ENCODE data around the gene AGTRAP. TPM values are rescaled to one million over a fixed set of nuclear protein-coding genes. Genes with fewer than 3 reads are reported as not detected.
A peak's percentile ranks its signal among the peaks of the same experiment; 100 is the strongest.

Gene AGTRAP
- total RNA-seq, 1 donor from 2014 or later: 95.6 TPM

DNA sequence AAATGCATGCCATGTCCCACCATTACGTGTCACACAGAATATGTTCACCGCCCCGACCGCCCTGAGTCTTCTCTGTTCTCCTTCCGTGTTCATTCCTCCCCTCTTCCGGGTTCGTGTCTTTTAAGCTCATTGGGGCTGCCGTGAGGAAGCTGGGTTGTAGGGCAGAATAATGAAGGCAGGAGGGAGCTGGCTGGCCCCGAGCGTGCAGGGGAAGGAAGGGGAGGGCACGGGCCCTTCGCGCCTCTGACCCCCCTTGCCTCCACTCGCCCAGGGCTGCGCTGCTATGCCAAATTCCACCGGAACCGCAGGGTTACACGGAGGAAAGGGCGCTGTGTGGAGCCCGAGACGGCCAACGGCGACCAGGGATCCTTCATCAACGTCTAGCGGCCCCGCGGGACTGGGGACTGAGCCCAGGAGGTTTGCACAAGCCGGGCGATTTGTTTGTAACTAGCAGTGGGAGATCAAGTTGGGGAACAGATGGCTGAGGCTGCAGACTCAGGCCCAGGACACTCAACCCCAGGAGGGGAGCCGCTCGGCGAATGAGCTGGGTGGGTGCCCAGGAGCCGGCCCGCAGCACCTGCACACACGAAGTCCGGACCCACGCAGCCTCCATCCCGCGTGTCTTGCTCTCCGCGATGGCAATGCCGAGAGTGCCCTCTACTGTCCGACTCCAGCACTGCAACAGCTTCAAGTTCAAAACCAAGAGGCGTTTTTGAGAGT lies 16.5 kb upstream of the AGTRAP start:
- no peaks in the 10 kb centered on the region for H3K9me3 ChIP-seq
- intact Hi-C loops (cut with DNase I): loop anchor here (1.0 kb wide), 1 partner anchor 69 kb away; no protein-coding TSS in a partner anchor
- no peak overlapping the region for H3K27ac ChIP-seq
- peaks cover 3% of the 10 kb centered on the region in 2 donors for H3K4me1 ChIP-seq
- no peaks in the 10 kb centered on the region for H3K27me3 ChIP-seq
- peak overlapping the region; percentile 34 to 58 for H3K4me3 ChIP-seq
- no peaks in the 10 kb centered on the region for H3K36me3 ChIP-seq
- DNase-seq (ENCODE audit: low spot score in 2 of 2): peak; percentile 45 to 91
- TF ChIP-seq, protein P1, sequence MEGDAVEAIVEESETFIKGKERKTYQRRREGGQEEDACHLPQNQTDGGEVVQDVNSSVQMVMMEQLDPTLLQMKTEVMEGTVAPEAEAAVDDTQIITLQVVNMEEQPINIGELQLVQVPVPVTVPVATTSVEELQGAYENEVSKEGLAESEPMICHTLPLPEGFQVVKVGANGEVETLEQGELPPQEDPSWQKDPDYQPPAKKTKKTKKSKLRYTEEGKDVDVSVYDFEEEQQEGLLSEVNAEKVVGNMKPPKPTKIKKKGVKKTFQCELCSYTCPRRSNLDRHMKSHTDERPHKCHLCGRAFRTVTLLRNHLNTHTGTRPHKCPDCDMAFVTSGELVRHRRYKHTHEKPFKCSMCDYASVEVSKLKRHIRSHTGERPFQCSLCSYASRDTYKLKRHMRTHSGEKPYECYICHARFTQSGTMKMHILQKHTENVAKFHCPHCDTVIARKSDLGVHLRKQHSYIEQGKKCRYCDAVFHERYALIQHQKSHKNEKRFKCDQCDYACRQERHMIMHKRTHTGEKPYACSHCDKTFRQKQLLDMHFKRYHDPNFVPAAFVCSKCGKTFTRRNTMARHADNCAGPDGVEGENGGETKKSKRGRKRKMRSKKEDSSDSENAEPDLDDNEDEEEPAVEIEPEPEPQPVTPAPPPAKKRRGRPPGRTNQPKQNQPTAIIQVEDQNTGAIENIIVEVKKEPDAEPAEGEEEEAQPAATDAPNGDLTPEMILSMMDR (IDR thresholded peaks at IDR 0.05): peak; percentile 85 to 98 (median 98)

GRCh38 chr1:11720033-11720376 lies 15.9 kb upstream of the AGTRAP start:
- Histone ChIP-seq H3K9me3 (no peaks in the 10 kb centered on the region), H3K27me3 (no peaks in the 10 kb centered on the region), H3K27ac (no peak overlapping the region), H3K36me3 (no peaks in the 10 kb centered on the region), H3K4me1 (peaks cover 3% of the 10 kb centered on the region in 2 donors), H3K4me3 (no peak overlapping the region)
- intact Hi-C loops (cut with DNase I): no loop called here
- no peak for DNase-seq (ENCODE audit: low spot score in 2 of 2)
- TF ChIP-seq, protein P1 (IDR thresholded peaks at IDR 0.05): no peak

- Histone ChIP-seq H3K27ac (no peak overlapping the region), H3K27me3 (no peaks in the 10 kb centered on the region), H3K9me3 (no peaks in the 10 kb centered on the region), H3K4me1 (peaks cover 3% of the 10 kb centered on the region in 2 donors), H3K4me3 (no peak overlapping the region), H3K36me3 (no peaks in the 10 kb centered on the region)
- intact Hi-C loops (cut with DNase I): no loop called here
- TF ChIP-seq, protein P1 (IDR thresholded peaks at IDR 0.05): no peak
- DNase-seq (ENCODE audit: low spot score in 2 of 2): peak in 1 of 2 donors; percentile 71
These were observed 15.4 kb upstream of the AGTRAP start for GRCh38 chr1:11720525-11720924.

DNA sequence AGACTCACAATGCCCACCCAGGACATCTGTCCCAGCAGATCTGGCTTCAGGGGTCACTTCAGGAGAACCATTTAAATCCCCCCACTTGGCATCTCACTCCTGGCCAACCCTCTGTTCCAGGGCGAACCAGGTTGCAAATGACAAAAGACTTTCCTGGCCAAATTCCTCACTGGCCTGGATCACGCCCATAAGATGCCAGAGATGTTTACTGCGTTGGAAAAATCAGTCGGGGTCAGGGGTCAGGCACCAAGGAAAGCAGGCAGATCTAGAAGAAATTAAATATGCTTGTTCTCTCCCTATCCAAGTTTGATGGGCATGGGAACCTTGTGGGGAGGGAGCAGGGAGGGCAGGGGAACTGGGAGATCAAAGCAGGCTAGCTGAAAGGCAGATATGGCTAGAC lies 14.6 kb upstream of the AGTRAP start:
- Histone ChIP-seq H3K27me3 (no peaks in the 10 kb centered on the region), H3K27ac (no peak overlapping the region), H3K9me3 (no peaks in the 10 kb centered on the region), H3K4me3 (no peak overlapping the region), H3K36me3 (no peaks in the 10 kb centered on the region), H3K4me1 (peaks cover 3% of the 10 kb centered on the region in 2 donors)
- no peak for DNase-seq (ENCODE audit: low spot score in 2 of 2)
- TF ChIP-seq, protein P1 (IDR thresholded peaks at IDR 0.05): no peak
- intact Hi-C loops (cut with DNase I): no loop called here

DNA sequence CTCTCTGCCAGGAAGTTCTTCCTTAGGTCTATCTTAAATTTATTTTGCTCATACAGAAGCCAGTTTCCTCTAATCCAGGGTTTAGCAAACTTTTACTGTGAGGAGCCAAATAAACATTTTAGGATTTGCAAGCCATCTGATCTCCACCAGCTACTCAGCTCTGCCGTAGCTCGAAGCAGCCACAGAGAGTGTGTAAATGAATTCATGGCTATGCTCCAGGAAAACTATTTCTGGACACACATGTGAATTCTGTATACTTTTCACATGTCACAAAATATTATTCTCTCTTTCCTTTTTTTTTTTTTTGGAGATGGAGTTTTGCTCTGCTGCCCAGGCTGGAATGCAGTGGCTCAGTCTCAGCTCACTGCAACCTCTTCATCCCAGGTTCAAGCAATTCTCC lies 13.4 kb upstream of the AGTRAP start:
- peaks cover 3% of the 10 kb centered on the region in 2 donors for H3K4me1 ChIP-seq
- no peaks in the 10 kb centered on the region for H3K36me3 ChIP-seq
- H3K4me3 ChIP-seq: no peak overlapping the region
- no peaks in the 10 kb centered on the region for H3K9me3 ChIP-seq
- H3K27ac ChIP-seq: no peak overlapping the region
- no peaks in the 10 kb centered on the region for H3K27me3 ChIP-seq
- no peak for DNase-seq (ENCODE audit: low spot score in 2 of 2)
- TF ChIP-seq, protein P1 (IDR thresholded peaks at IDR 0.05): no peak
- intact Hi-C loops (cut with DNase I): no loop called here
